Activated B cell treated with CpG ODN at 0.5 μM for 24 hours (primary cell): ENCODE results near the gene IGSF21. TPM values are rescaled to one million over a fixed set of nuclear protein-coding genes. Genes with fewer than 3 reads are reported as not detected.
"Not testable (repeated sequence)": the region's sequence is repeated elsewhere in the genome, so short reads cannot be mapped to it uniquely, and the experiment has no call there.

Experiments
- ATAC-seq: fragments of 200-7000 bp; cut with Tn5 transposase; one replicate; pipeline ENCODE4 v1.10.0; 2021; ENCODE audit warnings: low read depth, mild to moderate bottlenecking, moderate library complexity
- CTCF ChIA-PET: fragments of 350-600 bp; sonication (Branson Sonifier 250); formaldehyde crosslinking; loops from one replicate; lab custom pipeline; 2021; ENCODE audit warnings: antibody characterized with exemption; lab: Charles Lee
- POLR2A ChIA-PET: fragments of 350-600 bp; sonication (Branson Sonifier 250); formaldehyde crosslinking; loops from one replicate; lab custom pipeline; 2021; ENCODE audit warnings: antibody characterized with exemption; lab: Charles Lee
- DNase-seq: peaks from one replicate; pipeline ENCODE4 v3.0.0; 2022
- H3K27ac Mint-ChIP-seq: one replicate; pipeline ENCODE4 v1.8.0; 2020; ENCODE audit warnings: mixed read lengths
- H3K27me3 Mint-ChIP-seq: one replicate; pipeline ENCODE4 v1.8.0; 2021; ENCODE audit warnings: mixed read lengths
- H3K36me3 Mint-ChIP-seq: one replicate; pipeline ENCODE4 v1.8.0; 2021; ENCODE audit warnings: low read depth, mixed read lengths
- H3K4me1 Mint-ChIP-seq: one replicate; pipeline ENCODE4 v1.8.0; 2021; ENCODE audit warnings: mixed read lengths
- H3K4me3 Mint-ChIP-seq: one replicate; pipeline ENCODE4 v1.8.0; 2020; ENCODE audit warnings: mild to moderate bottlenecking, mixed read lengths
- H3K9me3 Mint-ChIP-seq: one replicate; pipeline ENCODE4 v1.8.0; 2020; ENCODE audit warnings: mixed read lengths
- CTCF ChIP-seq: fragments of 200-600 bp; IDR thresholded peaks from one replicate; pipeline ENCODE4 v1.8.0; 2022; ENCODE audit warnings: antibody characterized with exemption, mild to moderate bottlenecking
- intact Hi-C: fragments of 100-400 bp; cut with micrococcal nuclease; formaldehyde crosslinking; loops from one replicate; pipeline ENCODE4 v1.15.1; 2024
- total RNA-seq: library from RNA; stranded (reverse); gene quantifications from 2 replicates; pipeline ENCODE4 v1.2.3, GENCODE V29; 2022

Gene IGSF21
- total RNA-seq, 1 donor from 2014 or later: not detected

- no peak for TF ChIP-seq CTCF
- H3K27ac Mint-ChIP-seq: no peak overlapping the region
- no peak overlapping the region for H3K4me3 Mint-ChIP-seq
- no peak for ATAC-seq
- no peaks in the 10 kb centered on the region for H3K36me3 Mint-ChIP-seq
- ChIA-PET CTCF (no interaction called here), POLR2A (no interaction called here)
- no peaks in the 10 kb centered on the region for H3K9me3 Mint-ChIP-seq
- no peaks in the 10 kb centered on the region for H3K4me1 Mint-ChIP-seq
- intact Hi-C loops: no loop called here
- DNase-seq: no peak
- H3K27me3 Mint-ChIP-seq: peaks cover 8% of the 10 kb centered on the region
Observed at GRCh38 chr1:18157968-18158367, 50.4 kb downstream of the IGSF21 start.

GRCh38 chr1:18158714-18159113, 51.1 kb downstream of the IGSF21 start:
- no peak for TF ChIP-seq CTCF
- no peaks in the 10 kb centered on the region for H3K9me3 Mint-ChIP-seq
- no peak overlapping the region for H3K4me3 Mint-ChIP-seq
- intact Hi-C loops: no loop called here
- H3K36me3 Mint-ChIP-seq: no peaks in the 10 kb centered on the region
- ATAC-seq (no peak), DNase-seq (no peak)
- ChIA-PET POLR2A (no interaction called here), CTCF (no interaction called here)
- H3K27ac Mint-ChIP-seq: no peak overlapping the region
- peaks cover 8% of the 10 kb centered on the region for H3K27me3 Mint-ChIP-seq
- H3K4me1 Mint-ChIP-seq: no peaks in the 10 kb centered on the region

DNA sequence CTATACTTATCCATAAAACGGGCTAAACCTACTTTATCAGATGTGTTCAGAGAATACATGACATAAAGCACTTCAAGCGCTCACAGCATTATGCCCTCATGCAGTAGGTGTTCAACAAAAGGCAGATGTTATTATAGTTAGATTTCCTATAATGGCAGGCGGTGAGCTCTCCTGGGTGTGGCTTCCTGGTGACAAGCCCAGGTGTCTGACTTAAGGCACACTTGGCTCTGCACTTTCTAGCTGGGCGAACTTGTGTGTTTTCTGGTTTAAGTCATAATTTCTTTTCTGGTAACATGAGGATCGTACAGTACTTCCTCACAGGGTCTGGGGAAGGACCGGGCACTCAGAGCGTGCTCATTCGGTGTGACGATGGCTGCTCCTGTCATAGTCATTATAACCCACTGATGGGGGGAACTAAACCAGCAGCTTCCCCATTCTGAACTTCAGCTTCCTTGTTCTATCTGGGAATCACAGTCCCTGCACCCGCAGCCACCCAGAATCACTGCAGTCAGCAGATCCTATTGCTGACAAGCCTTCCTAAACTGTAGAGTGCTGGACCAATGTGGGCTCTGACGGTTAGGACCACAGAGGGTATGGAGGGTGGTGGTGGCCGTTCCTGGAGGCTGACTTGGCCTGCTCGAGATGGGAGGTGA, 52.8 kb downstream of the IGSF21 start:
- no peaks in the 10 kb centered on the region for H3K36me3 Mint-ChIP-seq
- DNase-seq (no peak), ATAC-seq (no peak)
- intact Hi-C loops: no loop called here
- H3K4me3 Mint-ChIP-seq: no peak overlapping the region
- CTCF ChIA-PET: no interaction called here
- no peak overlapping the region for H3K27ac Mint-ChIP-seq
- peaks cover 6% of the 10 kb centered on the region for H3K27me3 Mint-ChIP-seq
- TF ChIP-seq CTCF: no peak
- POLR2A ChIA-PET: no interaction called here
- no peaks in the 10 kb centered on the region for H3K4me1 Mint-ChIP-seq
- H3K9me3 Mint-ChIP-seq: no peaks in the 10 kb centered on the region

DNA sequence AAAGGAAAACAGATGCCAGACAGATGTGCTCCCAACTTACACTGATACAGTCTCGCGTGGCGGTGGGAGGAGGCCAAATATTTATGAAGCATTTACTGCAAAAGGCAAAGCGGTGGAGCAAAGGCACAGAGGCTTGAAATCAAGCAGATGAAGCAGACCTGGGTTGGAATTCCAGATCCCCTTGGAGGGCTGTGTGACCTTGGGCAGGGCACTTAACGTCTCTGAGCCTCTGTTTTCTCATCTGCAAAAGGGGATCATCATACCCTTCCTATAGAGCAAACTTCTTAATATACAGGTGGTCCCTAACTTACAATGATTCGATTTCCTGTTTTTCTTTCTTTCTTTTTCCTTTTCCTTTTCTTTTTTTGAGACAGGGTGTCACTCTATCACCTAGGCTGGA, 54.1 kb downstream of the IGSF21 start:
- H3K4me1 Mint-ChIP-seq: no peaks in the 10 kb centered on the region
- peaks cover 6% of the 10 kb centered on the region for H3K27me3 Mint-ChIP-seq
- DNase-seq: no peak
- no peaks in the 10 kb centered on the region for H3K9me3 Mint-ChIP-seq
- no peak for TF ChIP-seq CTCF
- POLR2A ChIA-PET: no interaction called here
- no peak overlapping the region for H3K27ac Mint-ChIP-seq
- intact Hi-C loops: no loop called here
- CTCF ChIA-PET: no interaction called here
- no peaks in the 10 kb centered on the region for H3K36me3 Mint-ChIP-seq
- no peak overlapping the region for H3K4me3 Mint-ChIP-seq
- ATAC-seq: no peak

DNA sequence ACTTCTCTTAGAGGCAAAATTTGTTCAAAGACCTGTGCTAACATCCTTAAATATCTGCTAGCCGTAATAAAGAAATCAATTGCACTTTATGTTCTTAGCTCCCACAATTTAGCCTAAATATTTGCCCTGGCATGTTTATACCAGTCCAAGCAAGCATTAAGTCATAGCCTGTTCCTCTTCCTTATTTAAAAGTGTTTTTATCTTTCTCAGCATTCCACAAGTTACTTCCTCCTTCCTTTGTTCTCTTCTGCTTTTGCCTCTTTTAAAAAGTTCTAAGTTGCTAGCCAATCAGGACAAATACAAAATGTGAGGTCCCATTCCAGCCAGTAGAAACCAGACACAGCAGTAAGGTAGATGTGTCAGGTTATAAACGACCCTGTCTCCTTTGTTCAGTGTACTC, 58.0 kb downstream of the IGSF21 start:
- H3K9me3 Mint-ChIP-seq, H3K27ac Mint-ChIP-seq, intact Hi-C loops, H3K36me3 Mint-ChIP-seq, POLR2A ChIA-PET, H3K4me1 Mint-ChIP-seq, H3K4me3 Mint-ChIP-seq, CTCF ChIA-PET, DNase-seq, H3K27me3 Mint-ChIP-seq, ATAC-seq: not testable (repeated sequence)

DNA sequence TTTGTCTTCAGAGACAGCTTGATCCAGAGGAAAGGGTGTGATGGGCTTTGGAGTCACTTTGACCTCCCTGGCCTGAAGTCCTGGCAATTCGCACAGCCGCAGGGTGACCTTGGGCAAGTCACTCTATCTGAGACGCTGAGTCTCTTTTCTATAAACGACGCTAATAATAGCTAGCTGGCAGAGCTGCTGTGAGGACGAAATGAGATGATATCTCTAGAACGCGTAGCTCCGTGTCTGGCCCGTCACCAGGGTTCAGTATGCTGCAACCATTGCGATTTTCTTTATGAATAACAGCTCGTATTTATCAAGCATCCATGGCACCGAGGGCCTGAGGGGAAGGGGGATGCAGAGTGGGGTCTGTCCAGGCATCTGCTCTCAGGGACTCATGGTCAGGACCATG, 58.7 kb downstream of the IGSF21 start:
- no peaks in the 10 kb centered on the region for H3K9me3 Mint-ChIP-seq
- ATAC-seq (no peak), DNase-seq (no peak)
- no peak overlapping the region for H3K27ac Mint-ChIP-seq
- intact Hi-C loops: no loop called here
- H3K4me3 Mint-ChIP-seq: no peak overlapping the region
- H3K4me1 Mint-ChIP-seq: no peaks in the 10 kb centered on the region
- H3K27me3 Mint-ChIP-seq: peaks cover 3% of the 10 kb centered on the region
- POLR2A ChIA-PET: no interaction called here
- CTCF ChIA-PET: no interaction called here
- no peak for TF ChIP-seq CTCF
- no peaks in the 10 kb centered on the region for H3K36me3 Mint-ChIP-seq
